Keratinocyte (primary cell): Measurements from ENCODE around the gene SUSD4. TPM values are rescaled to one million over a fixed set of nuclear protein-coding genes. Genes with fewer than 3 reads are reported as not detected.

Experiments used
- DNase-seq: peaks from one replicate; pipeline ENCODE4 v3.0.0-alpha.2; 2011; ENCODE audit warnings: low read depth, missing footprints, low spot score
- FAIRE-seq: peaks from 2 replicates; lab custom pipeline; 2011; peaks lifted over from hg19 to GRCh38; lab: Jason Lieb, UNC
- H2AFZ ChIP-seq: 2 replicates; pipeline ENCODE4 v1.6.0; 2012; ENCODE audit warnings: low read length, control low read depth, inconsistent platforms; ENCODE audit not compliant: control insufficient read depth
- H3K27ac ChIP-seq: 2 replicates; pipeline ENCODE4 v1.5.1; 2011; ENCODE audit warnings: low read length; ENCODE audit not compliant: control insufficient read depth, insufficient read depth
- H3K27me3 ChIP-seq: 3 replicates; pipeline ENCODE4 v1.6.0; 2011; ENCODE audit warnings: low read length; ENCODE audit not compliant: control insufficient read depth, insufficient read depth; ENCODE audit errors: extremely low read depth
- H3K36me3 ChIP-seq, 2 experiments: 2 replicates in 1 of 2; 3 replicates in 1 of 2; pipeline ENCODE4 v1.5.1; 2011; ENCODE audit warnings: low read length in 2 of 2, mild to moderate bottlenecking in 1 of 2; ENCODE audit not compliant: control insufficient read depth in 2 of 2, insufficient read depth in 2 of 2; ENCODE audit errors: extremely low read depth in 1 of 2
- H3K4me1 ChIP-seq: 3 replicates; pipeline ENCODE4 v1.5.1; 2011; ENCODE audit warnings: low read length; ENCODE audit not compliant: control insufficient read depth, insufficient read depth; ENCODE audit errors: extremely low read depth
- H3K4me2 ChIP-seq: 3 replicates; pipeline ENCODE4 v1.6.0; 2011; ENCODE audit warnings: low read depth, low read length; ENCODE audit not compliant: control insufficient read depth, insufficient read depth; ENCODE audit errors: extremely low read depth
- H3K4me3 ChIP-seq, 3 experiments: fragments of 200-600 bp in 1 of 3; sonication (generic) in 1 of 3; 2 replicates in 2 of 3; 3 replicates in 1 of 3; pipeline ENCODE4 v1.5.1; 2011 to 2016; ENCODE audit warnings: low read length in 3 of 3, mild to moderate bottlenecking in 3 of 3, control low read depth in 2 of 3, inconsistent platforms in 1 of 3, low read depth in 1 of 3, mixed read lengths in 1 of 3, mixed run types in 1 of 3, moderate library complexity in 1 of 3; ENCODE audit not compliant: control insufficient read depth in 2 of 3, insufficient read depth in 2 of 3; ENCODE audit errors: extremely low read depth in 1 of 3
- H3K79me2 ChIP-seq: 2 replicates; pipeline ENCODE4 v1.6.0; 2012; ENCODE audit warnings: low read length; ENCODE audit not compliant: control insufficient read depth, insufficient read depth
- H3K9ac ChIP-seq: 3 replicates; pipeline ENCODE4 v1.6.0; 2011; ENCODE audit warnings: low read length; ENCODE audit not compliant: control insufficient read depth, insufficient read depth; ENCODE audit errors: extremely low read depth
- H3K9me1 ChIP-seq: 3 replicates; pipeline ENCODE4 v1.6.0; 2011; ENCODE audit warnings: low read length; ENCODE audit not compliant: control insufficient read depth, insufficient read depth; ENCODE audit errors: extremely low read depth
- H3K9me3 ChIP-seq: 2 replicates; pipeline ENCODE4 v1.5.1; 2012; ENCODE audit warnings: low read depth, low read length; ENCODE audit not compliant: control insufficient read depth
- H4K20me1 ChIP-seq: 3 replicates; pipeline ENCODE4 v1.6.0; 2011; ENCODE audit warnings: low read length; ENCODE audit not compliant: control insufficient read depth, insufficient read depth; ENCODE audit errors: extremely low read depth
- EZH2 ChIP-seq: IDR thresholded peaks from one replicate; pipeline ENCODE4 v1.6.1; 2012; ENCODE audit warnings: inconsistent platforms, mild to moderate bottlenecking, low read length, moderate library complexity
- dilution Hi-C: fragments of 300-500 bp; cut with MboI; formaldehyde crosslinking; loops from one replicate; pipeline ENCODE4 v1.7.0; 2020; ENCODE audit warnings: low sequenced_read_pairs; ENCODE audit not compliant: extremely low pct_ligation_motif_present
- polyA plus RNA-seq, 5 experiments: library from polyadenylated mRNA; depleted of rRNA in 3 of 5; stranded (reverse) in 3 of 5; stranded (forward) in 1 of 5; unstranded in 1 of 5; fragments of >200 nt; gene quantifications; 1 replicate in 1 of 5; 2 replicates in 3 of 5; 3 replicates in 1 of 5; pipeline versions ENCODE4 v1.2.1 to v1.2.3, GENCODE V29; 2011 to 2012; ENCODE audit warnings: missing spikeins in 2 of 5, low read depth in 1 of 5, low replicate concordance in 1 of 5
- TF ChIP-seq, protein P1 (sequence below), 3 experiments: IDR thresholded peaks in 1 of 3; conservative IDR thresholded peaks in 1 of 3; optimal IDR thresholded peaks in 1 of 3; 2 replicates in 2 of 3; 3 replicates in 1 of 3; pipeline versions ENCODE3 to v1.5.1; 2011; ENCODE audit warnings: low read length in 3 of 3, mild to moderate bottlenecking in 3 of 3, moderate library complexity in 2 of 3, control low read depth in 1 of 3, inconsistent platforms in 1 of 3; ENCODE audit not compliant: insufficient read depth in 2 of 3; ENCODE audit errors: extremely low read depth in 1 of 3

The SUSD4 gene
- polyA plus RNA-seq, 1 donor (not counting 4 experiments of a cell fraction or from before 2014, with no cell fraction given): 1.6 TPM

DNA sequence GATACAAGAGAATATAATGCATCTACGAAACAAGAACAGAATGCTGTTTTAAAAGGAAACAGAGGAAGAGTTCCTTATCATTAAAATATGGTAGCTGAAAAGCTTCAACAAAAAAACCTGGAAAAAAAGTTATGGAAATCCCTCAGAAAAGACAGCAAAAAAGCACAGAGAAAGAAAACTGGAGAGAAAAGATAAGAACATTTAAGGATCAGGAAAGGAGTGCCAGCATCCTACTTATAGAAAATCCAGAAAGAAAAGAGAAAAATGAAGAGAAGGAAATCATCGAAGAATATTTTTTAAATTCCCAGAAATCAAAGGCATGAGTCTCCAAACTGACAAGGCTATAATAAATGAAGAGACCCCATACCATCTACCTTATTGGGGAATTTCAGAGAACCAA lies 29.8 kb downstream of the SUSD4 start:
- Histone ChIP-seq H3K36me3 (no peaks in the 10 kb centered on the region), H3K27me3 (peaks cover 9% of the 10 kb centered on the region), H2AFZ (no peak overlapping the region), H3K4me2 (no peak overlapping the region), H3K4me3 (no peak overlapping the region), H3K27ac (no peak overlapping the region), H3K9ac (no peak overlapping the region), H3K79me2 (no peaks in the 10 kb centered on the region), H3K4me1 (peaks cover 14% of the 10 kb centered on the region), H4K20me1 (no peaks in the 10 kb centered on the region), H3K9me3 (no peaks in the 10 kb centered on the region), H3K9me1 (no peaks in the 10 kb centered on the region)
- dilution Hi-C loops: no loop called here
- DNase-seq (no peak), FAIRE-seq (no peak)
- TF ChIP-seq, protein P1, sequence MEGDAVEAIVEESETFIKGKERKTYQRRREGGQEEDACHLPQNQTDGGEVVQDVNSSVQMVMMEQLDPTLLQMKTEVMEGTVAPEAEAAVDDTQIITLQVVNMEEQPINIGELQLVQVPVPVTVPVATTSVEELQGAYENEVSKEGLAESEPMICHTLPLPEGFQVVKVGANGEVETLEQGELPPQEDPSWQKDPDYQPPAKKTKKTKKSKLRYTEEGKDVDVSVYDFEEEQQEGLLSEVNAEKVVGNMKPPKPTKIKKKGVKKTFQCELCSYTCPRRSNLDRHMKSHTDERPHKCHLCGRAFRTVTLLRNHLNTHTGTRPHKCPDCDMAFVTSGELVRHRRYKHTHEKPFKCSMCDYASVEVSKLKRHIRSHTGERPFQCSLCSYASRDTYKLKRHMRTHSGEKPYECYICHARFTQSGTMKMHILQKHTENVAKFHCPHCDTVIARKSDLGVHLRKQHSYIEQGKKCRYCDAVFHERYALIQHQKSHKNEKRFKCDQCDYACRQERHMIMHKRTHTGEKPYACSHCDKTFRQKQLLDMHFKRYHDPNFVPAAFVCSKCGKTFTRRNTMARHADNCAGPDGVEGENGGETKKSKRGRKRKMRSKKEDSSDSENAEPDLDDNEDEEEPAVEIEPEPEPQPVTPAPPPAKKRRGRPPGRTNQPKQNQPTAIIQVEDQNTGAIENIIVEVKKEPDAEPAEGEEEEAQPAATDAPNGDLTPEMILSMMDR (optimal IDR thresholded peaks at IDR 0.05 in 1 of 3, IDR thresholded peaks at IDR 0.05 in 1 of 3, conservative IDR thresholded peaks at IDR 0.05 in 1 of 3; ENCODE audit: extremely low read depth in 1 of 3, insufficient read depth in 2 of 3, low read length in 3 of 3): no peak
- no peak for TF ChIP-seq EZH2

GRCh38 chr1:223332997-223333396 lies 31.0 kb downstream of the SUSD4 start:
- Histone ChIP-seq H3K27me3 (peaks cover 9% of the 10 kb centered on the region), H3K4me2 (no peak overlapping the region), H3K9ac (no peak overlapping the region), H3K9me1 (no peaks in the 10 kb centered on the region), H4K20me1 (no peaks in the 10 kb centered on the region), H3K27ac (no peak overlapping the region), H3K36me3 (no peaks in the 10 kb centered on the region), H3K4me3 (no peak overlapping the region), H2AFZ (no peak overlapping the region), H3K79me2 (no peaks in the 10 kb centered on the region), H3K4me1 (peaks cover 24% of the 10 kb centered on the region), H3K9me3 (no peaks in the 10 kb centered on the region)
- FAIRE-seq (no peak), DNase-seq (no peak)
- TF ChIP-seq EZH2: no peak
- TF ChIP-seq, protein P1 (optimal IDR thresholded peaks at IDR 0.05 in 1 of 3, IDR thresholded peaks at IDR 0.05 in 1 of 3, conservative IDR thresholded peaks at IDR 0.05 in 1 of 3; ENCODE audit: extremely low read depth in 1 of 3, insufficient read depth in 2 of 3, low read length in 3 of 3): no peak
- dilution Hi-C loops: no loop called here
